Measurements from ENCODE around the gene VPS26A. TPM values are rescaled to one million over a fixed set of nuclear protein-coding genes. Genes with fewer than 3 reads are reported as not detected.

VPS26A gene
- total RNA-seq, 1 donor from 2014 or later: 55.8 TPM

DNA sequence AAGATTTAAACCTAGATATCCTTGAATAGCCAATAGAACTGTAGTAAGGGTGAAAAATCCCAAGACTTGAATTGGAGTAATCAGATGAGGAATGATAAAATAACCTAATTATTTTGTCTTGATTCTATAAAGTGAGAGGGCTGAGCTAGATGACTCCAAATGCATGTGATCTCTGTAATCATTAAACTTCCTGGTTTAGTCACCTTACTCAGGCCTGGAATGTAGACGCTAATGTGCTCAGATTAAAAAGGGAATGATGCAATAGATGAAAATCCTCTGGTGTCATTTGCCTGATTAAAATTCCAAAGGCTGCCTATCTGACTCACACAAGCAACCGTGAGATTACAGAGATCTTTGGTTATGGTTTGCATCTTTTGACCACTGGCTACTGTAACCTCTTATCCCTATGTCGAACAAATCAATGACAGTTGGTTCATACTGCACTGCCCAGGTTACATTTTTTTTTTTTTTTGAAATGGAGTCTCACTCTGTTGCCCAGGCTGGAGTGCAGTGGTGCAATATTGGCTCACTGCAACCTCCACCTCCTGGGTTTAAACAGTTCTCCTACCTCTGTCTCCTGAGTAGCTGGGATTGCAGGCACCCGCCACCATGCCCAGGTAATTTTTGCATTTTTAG lies 93.3 kb downstream of the VPS26A start:
- Mint-ChIP-seq H3K27ac (ENCODE audit: unreplicated experiment) (no peak overlapping the region), H3K27me3 (ENCODE audit: unreplicated experiment) (peaks cover 3% of the 10 kb centered on the region), H3K9me3 (ENCODE audit: unreplicated experiment) (peaks cover 2% of the 10 kb centered on the region), H3K4me3 (ENCODE audit: unreplicated experiment) (no peak overlapping the region), H3K4me1 (ENCODE audit: low read depth, unreplicated experiment) (no peaks in the 10 kb centered on the region), H3K36me3 (ENCODE audit: unreplicated experiment) (no peaks in the 10 kb centered on the region)
- DNase-seq: no peak
- TF ChIP-seq, protein P1, sequence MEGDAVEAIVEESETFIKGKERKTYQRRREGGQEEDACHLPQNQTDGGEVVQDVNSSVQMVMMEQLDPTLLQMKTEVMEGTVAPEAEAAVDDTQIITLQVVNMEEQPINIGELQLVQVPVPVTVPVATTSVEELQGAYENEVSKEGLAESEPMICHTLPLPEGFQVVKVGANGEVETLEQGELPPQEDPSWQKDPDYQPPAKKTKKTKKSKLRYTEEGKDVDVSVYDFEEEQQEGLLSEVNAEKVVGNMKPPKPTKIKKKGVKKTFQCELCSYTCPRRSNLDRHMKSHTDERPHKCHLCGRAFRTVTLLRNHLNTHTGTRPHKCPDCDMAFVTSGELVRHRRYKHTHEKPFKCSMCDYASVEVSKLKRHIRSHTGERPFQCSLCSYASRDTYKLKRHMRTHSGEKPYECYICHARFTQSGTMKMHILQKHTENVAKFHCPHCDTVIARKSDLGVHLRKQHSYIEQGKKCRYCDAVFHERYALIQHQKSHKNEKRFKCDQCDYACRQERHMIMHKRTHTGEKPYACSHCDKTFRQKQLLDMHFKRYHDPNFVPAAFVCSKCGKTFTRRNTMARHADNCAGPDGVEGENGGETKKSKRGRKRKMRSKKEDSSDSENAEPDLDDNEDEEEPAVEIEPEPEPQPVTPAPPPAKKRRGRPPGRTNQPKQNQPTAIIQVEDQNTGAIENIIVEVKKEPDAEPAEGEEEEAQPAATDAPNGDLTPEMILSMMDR (IDR thresholded peaks at IDR 0.05; ENCODE audit: partially characterized antibody, unreplicated experiment): no peak

DNA sequence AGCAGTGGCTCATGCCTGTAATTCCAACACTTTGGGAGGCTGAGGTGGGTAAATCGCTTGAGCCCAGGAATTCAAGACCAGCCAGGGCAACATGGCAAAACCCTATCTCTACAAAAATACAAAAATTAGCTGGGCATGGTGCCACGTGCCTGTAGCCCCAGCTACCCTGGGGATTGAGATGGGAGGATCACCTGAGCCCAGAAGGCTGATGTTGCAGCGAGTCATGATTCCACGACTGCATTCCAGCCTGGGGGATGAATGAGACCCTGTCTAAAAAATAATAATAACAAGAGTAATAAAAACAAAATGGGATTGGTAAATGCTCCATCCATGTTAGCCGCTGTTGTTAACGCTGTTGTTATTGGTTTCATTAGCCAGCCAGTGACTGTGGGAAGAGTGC lies 94.9 kb downstream of the VPS26A start:
- no peaks in the 10 kb centered on the region for H3K9me3 Mint-ChIP-seq (ENCODE audit: unreplicated experiment)
- no peak for DNase-seq
- H3K36me3 Mint-ChIP-seq (ENCODE audit: unreplicated experiment): no peaks in the 10 kb centered on the region
- no peaks in the 10 kb centered on the region for H3K4me1 Mint-ChIP-seq (ENCODE audit: low read depth, unreplicated experiment)
- no peak overlapping the region for H3K4me3 Mint-ChIP-seq (ENCODE audit: unreplicated experiment)
- peaks cover 3% of the 10 kb centered on the region for H3K27me3 Mint-ChIP-seq (ENCODE audit: unreplicated experiment)
- no peak overlapping the region for H3K27ac Mint-ChIP-seq (ENCODE audit: unreplicated experiment)
- TF ChIP-seq, protein P1 (IDR thresholded peaks at IDR 0.05; ENCODE audit: partially characterized antibody, unreplicated experiment): no peak

DNA sequence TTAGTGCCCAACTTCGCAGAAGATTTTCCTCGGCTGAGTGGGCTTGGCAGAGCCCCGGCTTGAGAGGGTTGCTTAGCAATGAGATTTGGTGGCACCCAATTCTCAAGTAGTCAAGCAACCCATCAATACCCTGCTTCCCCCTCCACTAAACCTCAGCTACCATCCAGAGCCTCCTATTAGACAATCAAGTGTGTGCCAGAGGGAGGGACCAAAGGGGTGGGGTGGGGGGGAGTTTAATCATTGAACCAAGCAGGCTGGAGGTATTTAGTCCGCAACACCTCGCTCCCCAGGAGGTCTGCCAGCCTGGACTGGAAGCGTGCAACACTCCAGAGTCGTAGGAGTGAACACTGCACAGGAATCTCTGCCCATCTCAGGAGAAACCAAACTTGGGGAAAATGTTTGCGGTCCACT lies 96.1 kb downstream of the VPS26A start, which contains the start of gene HKDC1:
Gene HKDC1, plus strand, starts transcription at position 292 of the 411 bp plus-strand sequence. Its CDS starts 104 bp downstream, at position 396.
- TF ChIP-seq, protein P1 (IDR thresholded peaks at IDR 0.05; ENCODE audit: partially characterized antibody, unreplicated experiment): no peak
- Mint-ChIP-seq H3K27me3 (ENCODE audit: unreplicated experiment) (peaks cover 3% of the 10 kb centered on the region), H3K36me3 (ENCODE audit: unreplicated experiment) (no peaks in the 10 kb centered on the region), H3K27ac (ENCODE audit: unreplicated experiment) (no peak within 1 kb of the TSS), H3K4me1 (ENCODE audit: low read depth, unreplicated experiment) (peaks cover 4% of the 10 kb centered on the region), H3K9me3 (ENCODE audit: unreplicated experiment) (no peaks in the 10 kb centered on the region), H3K4me3 (ENCODE audit: unreplicated experiment) (no peak within 1 kb of the TSS)
- DNase-seq: no peak

DNA sequence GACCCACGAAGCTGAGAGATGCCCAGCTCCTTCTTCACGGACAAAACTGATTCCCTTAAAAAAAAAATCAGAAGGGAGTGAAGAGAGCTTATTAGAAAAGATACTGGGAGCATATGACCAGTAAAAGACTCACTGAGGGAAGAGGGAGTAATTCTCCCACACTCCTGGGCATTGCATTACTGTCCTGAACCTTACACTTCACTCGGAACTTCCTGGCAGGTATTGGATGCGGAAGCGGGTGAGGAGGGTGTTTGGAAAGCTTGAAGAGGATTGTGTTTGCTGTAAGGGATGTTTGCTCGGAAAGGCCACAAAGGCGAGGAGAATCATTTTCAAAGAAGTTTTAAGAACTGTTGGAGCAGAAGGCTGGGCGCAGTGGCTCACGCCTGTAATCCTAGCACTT lies 96.5 kb downstream of the VPS26A start:
- peaks cover 5% of the 10 kb centered on the region for H3K27me3 Mint-ChIP-seq (ENCODE audit: unreplicated experiment)
- DNase-seq: no peak
- no peaks in the 10 kb centered on the region for H3K9me3 Mint-ChIP-seq (ENCODE audit: unreplicated experiment)
- no peak overlapping the region for H3K4me3 Mint-ChIP-seq (ENCODE audit: unreplicated experiment)
- H3K27ac Mint-ChIP-seq (ENCODE audit: unreplicated experiment): no peak overlapping the region
- peaks cover 7% of the 10 kb centered on the region for H3K4me1 Mint-ChIP-seq (ENCODE audit: low read depth, unreplicated experiment)
- H3K36me3 Mint-ChIP-seq (ENCODE audit: unreplicated experiment): no peaks in the 10 kb centered on the region
- TF ChIP-seq, protein P1 (IDR thresholded peaks at IDR 0.05; ENCODE audit: partially characterized antibody, unreplicated experiment): no peak

Other genes with a start within 250 kb of the VPS26A start
- 31.6 TPM for gene DDX50, start 222.9 kb upstream of the VPS26A start, total RNA-seq (ENCODE audit: unreplicated experiment)
- gene DDX21, start 168.0 kb upstream of the VPS26A start, total RNA-seq (ENCODE audit: unreplicated experiment): 39.9 TPM
- gene KIFBP, start 135.4 kb upstream of the VPS26A start, total RNA-seq (ENCODE audit: unreplicated experiment): 45.3 TPM
- gene SRGN, start 36.1 kb upstream of the VPS26A start, total RNA-seq (ENCODE audit: unreplicated experiment): not detected
- 45.0 TPM for gene SUPV3L1, start 56.1 kb downstream of the VPS26A start, total RNA-seq (ENCODE audit: unreplicated experiment)
- gene HKDC1, start 96.2 kb downstream of the VPS26A start, total RNA-seq (ENCODE audit: unreplicated experiment): not detected
- gene HK1, start 154.3 kb downstream of the VPS26A start, total RNA-seq (ENCODE audit: unreplicated experiment): 240 TPM

Data from glutamatergic neuron (in vitro differentiated cells).